ENCODE results near the gene OR3A2. TPM values are rescaled to one million over a fixed set of nuclear protein-coding genes. Genes with fewer than 3 reads are reported as not detected.
"Not testable (repeated sequence)": the region's sequence is repeated elsewhere in the genome, so short reads cannot be mapped to it uniquely, and the experiment has no call there.

The OR3A2 gene
- not detected for polyA plus RNA-seq

DNA sequence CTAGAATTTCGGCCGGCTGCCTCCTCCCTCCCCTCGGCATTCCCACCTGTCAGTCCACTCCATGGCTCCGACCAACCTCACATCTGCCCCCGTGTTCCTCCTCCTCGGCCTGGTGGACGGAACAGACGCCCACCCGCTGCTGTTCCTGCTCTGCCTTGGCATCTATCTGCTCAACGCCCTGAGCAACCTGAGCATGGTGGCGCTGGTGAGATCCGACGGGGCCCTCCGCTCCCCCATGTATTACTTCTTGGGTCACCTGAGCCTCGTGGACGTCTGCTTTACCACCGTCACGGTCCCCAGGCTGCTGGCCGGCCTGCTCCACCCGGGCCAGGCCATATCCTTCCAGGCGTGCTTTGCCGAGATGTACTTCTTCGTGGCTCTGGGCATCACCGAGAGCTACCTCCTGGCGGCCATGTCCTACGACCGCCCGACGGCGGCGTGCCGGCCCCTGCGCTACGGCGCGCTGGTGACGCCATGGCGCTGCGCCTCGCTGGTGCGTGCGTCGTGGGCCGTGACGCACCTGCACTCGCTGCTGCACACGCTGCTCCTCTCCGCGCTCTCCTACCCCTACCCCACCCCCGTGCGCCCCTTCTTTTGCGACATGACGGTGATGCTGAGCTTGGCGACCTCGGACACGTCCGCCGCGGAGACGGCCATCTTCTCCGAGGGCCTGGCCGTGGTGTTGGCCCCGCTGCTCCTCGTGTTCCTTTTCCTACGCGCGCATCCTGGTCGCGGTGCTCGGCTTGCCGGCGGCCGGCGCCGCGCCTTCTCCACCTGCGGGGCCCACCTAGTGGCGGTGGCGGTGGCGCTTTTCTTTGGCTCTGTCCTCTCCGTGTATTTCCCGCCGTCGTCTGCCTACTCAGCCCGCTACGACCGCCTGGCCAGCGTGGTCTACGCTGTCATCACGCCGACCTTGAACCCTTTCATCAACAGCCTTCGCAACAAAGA is at the start of gene OR3A2:
OR3A2 (minus strand) TSS at position 440 of the 948 bp plus-strand sequence.
- no peaks in the 10 kb centered on the region for H3K36me3 ChIP-seq (ENCODE audit: control insufficient read depth in 2 of 2, insufficient read depth in 2 of 2, low read length in 1 of 2)
- peaks cover 3% of the 10 kb centered on the region in 2 donors for H3K27me3 ChIP-seq (ENCODE audit: control insufficient read depth in 1 of 2, insufficient read depth in 2 of 2, low read length in 2 of 2)
- peaks cover 4 to 5% of the 10 kb centered on the region in 2 donors for H3K9me3 ChIP-seq (ENCODE audit: control insufficient read depth in 2 of 2, insufficient read depth in 1 of 2, low read depth in 1 of 2, low read length in 1 of 2)
- peaks cover 0 to 4% of the 10 kb centered on the region in 2 donors for H3K4me1 ChIP-seq (ENCODE audit: control insufficient read depth in 2 of 2, insufficient read depth in 2 of 2, low read length in 1 of 2)
- WGBS, 2 donors = 31 to 34% methylated on average over 90 to 92 of the region's 92 CpGs
- H3K4me3 ChIP-seq (ENCODE audit: low read depth in 1 of 2, low read length in 2 of 2) = no peak within 1 kb of the TSS
- H3K27ac ChIP-seq (ENCODE audit: low read depth in 2 of 2, low read length in 1 of 2) = no peak within 1 kb of the TSS

DNA sequence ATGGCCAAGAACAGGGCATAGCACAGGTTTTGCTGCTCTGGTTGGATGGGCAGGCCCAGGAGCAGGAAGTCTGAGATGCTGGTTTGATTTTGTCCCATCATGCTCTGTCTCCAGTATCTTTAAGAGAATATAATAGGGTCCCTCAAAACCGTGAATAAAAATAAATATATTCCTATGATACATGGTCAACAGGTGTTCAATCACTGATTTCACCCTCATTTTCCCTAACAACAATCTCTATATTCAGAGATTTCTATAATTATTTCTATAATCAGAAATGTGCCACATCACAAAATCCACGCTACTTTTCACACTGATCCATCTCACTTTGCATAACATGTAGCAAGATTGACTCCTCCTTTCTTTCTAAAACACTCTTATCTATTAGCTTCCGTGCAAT is 47.6 kb upstream of the OR3A2 start, which contains the start of gene OR1E2:
OR1E2 (minus strand) TSS at position 101 of the 400 bp plus-strand sequence; CDS start at position 101, 0 bp downstream.
- no peaks in the 10 kb centered on the region for H3K9me3 ChIP-seq (ENCODE audit: control insufficient read depth in 2 of 2, insufficient read depth in 1 of 2, low read depth in 1 of 2, low read length in 1 of 2)
- H3K27ac ChIP-seq (ENCODE audit: low read depth in 2 of 2, low read length in 1 of 2) = no peak within 1 kb of the TSS
- H3K36me3 ChIP-seq (ENCODE audit: control insufficient read depth in 2 of 2, insufficient read depth in 2 of 2, low read length in 1 of 2) = no peaks in the 10 kb centered on the region
- H3K4me1 ChIP-seq (ENCODE audit: control insufficient read depth in 2 of 2, insufficient read depth in 2 of 2, low read length in 1 of 2) = no peaks in the 10 kb centered on the region
- no peak within 1 kb of the TSS for H3K4me3 ChIP-seq (ENCODE audit: low read depth in 1 of 2, low read length in 2 of 2)
- WGBS, 2 donors = 67 to 72% methylated on average over 3 of the region's 3 CpGs
- no peaks in the 10 kb centered on the region for H3K27me3 ChIP-seq (ENCODE audit: control insufficient read depth in 1 of 2, insufficient read depth in 2 of 2, low read length in 2 of 2)

DNA sequence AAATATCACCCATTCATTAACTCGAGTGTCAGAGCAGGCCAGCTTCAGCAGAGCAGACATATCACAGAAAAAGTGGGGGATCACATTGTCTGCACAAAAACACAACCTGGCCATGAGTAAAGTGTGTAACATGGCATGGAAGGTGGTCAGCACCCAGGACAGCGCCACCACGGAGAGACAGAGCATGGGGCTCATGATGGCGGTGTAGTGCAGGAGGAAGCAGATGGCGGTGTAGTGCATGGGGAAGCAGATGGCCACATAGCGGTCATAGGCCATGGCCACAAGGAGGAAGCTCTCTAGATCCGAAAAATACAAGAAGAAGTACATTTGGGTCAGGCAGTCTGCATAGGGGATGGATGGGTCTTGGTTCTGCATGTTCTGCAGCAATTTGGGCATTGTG is 47.1 kb upstream of the OR3A2 start:
- H3K27ac ChIP-seq (ENCODE audit: low read depth in 2 of 2, low read length in 1 of 2); H3K27me3 ChIP-seq (ENCODE audit: control insufficient read depth in 1 of 2, insufficient read depth in 2 of 2, low read length in 2 of 2); H3K4me1 ChIP-seq (ENCODE audit: control insufficient read depth in 2 of 2, insufficient read depth in 2 of 2, low read length in 1 of 2); H3K4me3 ChIP-seq (ENCODE audit: low read depth in 1 of 2, low read length in 2 of 2); H3K9me3 ChIP-seq (ENCODE audit: control insufficient read depth in 2 of 2, insufficient read depth in 1 of 2, low read depth in 1 of 2, low read length in 1 of 2); H3K36me3 ChIP-seq (ENCODE audit: control insufficient read depth in 2 of 2, insufficient read depth in 2 of 2, low read length in 1 of 2): not testable (repeated sequence)
- WGBS, 2 donors = 30 to 36% methylated on average over 7 of the region's 7 CpGs

DNA sequence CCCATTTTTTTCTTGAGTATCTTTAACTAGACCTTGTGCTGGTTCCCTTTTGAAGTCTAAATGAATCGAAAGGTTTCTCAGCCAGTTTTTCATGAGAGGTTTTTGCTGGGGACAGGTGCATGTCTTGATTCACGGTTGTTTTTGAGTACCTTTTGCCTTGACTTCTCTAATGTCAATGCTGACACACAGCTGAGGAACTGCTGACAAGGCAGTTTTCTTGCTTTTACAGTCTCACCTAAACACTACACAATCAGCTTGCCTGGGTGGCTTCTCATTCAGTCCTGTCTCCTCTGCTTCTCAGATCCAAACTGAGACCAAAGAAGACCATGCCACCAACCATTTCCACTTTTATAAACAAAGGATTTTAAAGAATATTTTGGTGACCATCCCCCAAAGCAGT is 32.1 kb upstream of the OR3A2 start:
- Histone ChIP-seq H3K36me3 (ENCODE audit: control insufficient read depth in 2 of 2, insufficient read depth in 2 of 2, low read length in 1 of 2) (no peaks in the 10 kb centered on the region), H3K4me1 (ENCODE audit: control insufficient read depth in 2 of 2, insufficient read depth in 2 of 2, low read length in 1 of 2) (no peaks in the 10 kb centered on the region), H3K27ac (ENCODE audit: low read depth in 2 of 2, low read length in 1 of 2) (no peak overlapping the region), H3K9me3 (ENCODE audit: control insufficient read depth in 2 of 2, insufficient read depth in 1 of 2, low read depth in 1 of 2, low read length in 1 of 2) (no peaks in the 10 kb centered on the region), H3K27me3 (ENCODE audit: control insufficient read depth in 1 of 2, insufficient read depth in 2 of 2, low read length in 2 of 2) (no peaks in the 10 kb centered on the region), H3K4me3 (ENCODE audit: low read depth in 1 of 2, low read length in 2 of 2) (no peak overlapping the region)
- 46 to 52% methylated on average over 2 of the region's 2 CpGs for WGBS, 2 donors

DNA sequence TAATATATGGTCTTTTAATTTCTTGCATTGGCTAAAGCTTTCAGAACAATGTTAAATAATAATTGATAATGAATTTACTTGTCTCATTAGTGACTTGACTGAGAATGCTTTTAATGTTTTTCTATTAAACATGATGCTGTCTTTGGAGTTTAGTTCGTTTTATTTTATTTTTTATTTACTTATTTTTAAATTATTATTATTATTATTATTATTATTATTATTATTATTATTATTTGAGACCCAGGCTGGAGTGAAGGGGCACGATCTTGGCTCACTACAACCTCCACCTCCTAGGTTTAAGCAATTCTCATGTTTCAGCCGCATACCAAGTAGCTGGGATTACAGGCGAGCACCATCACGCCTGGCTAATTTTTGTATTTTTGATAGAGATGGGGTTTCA is 29.5 kb upstream of the OR3A2 start:
- Histone ChIP-seq H3K36me3 (ENCODE audit: control insufficient read depth in 2 of 2, insufficient read depth in 2 of 2, low read length in 1 of 2) (no peaks in the 10 kb centered on the region), H3K9me3 (ENCODE audit: control insufficient read depth in 2 of 2, insufficient read depth in 1 of 2, low read depth in 1 of 2, low read length in 1 of 2) (no peaks in the 10 kb centered on the region), H3K4me3 (ENCODE audit: low read depth in 1 of 2, low read length in 2 of 2) (no peak overlapping the region), H3K27ac (ENCODE audit: low read depth in 2 of 2, low read length in 1 of 2) (no peak overlapping the region), H3K27me3 (ENCODE audit: control insufficient read depth in 1 of 2, insufficient read depth in 2 of 2, low read length in 2 of 2) (no peaks in the 10 kb centered on the region), H3K4me1 (ENCODE audit: control insufficient read depth in 2 of 2, insufficient read depth in 2 of 2, low read length in 1 of 2) (no peaks in the 10 kb centered on the region)
- WGBS, 2 donors = 75% methylated on average over 5 of the region's 5 CpGs

DNA sequence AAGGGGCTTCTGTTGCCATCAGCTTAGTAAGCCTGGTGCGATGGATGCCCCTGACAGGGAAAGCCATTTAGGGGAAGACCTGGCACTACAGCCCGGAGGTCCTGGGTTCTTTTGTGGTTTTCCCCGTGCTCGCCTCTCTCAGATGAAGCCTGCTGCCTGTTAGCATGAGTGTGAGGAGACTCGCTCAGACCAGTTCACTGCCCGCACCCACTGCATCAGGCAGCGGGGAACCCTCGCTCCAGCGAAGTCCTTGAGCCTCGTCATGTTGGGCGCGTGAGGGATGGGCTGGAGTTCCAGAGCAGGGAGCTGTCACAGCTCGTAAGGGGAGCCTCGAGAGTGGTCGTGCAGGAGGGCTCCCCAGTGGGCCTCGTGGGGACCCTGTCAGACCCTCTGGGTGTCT is 26.1 kb upstream of the OR3A2 start:
- H3K36me3 ChIP-seq (ENCODE audit: control insufficient read depth in 2 of 2, insufficient read depth in 2 of 2, low read length in 1 of 2) = not testable (repeated sequence)
- 62 to 71% methylated on average over 2 to 4 of the region's 16 CpGs for WGBS, 2 donors

DNA sequence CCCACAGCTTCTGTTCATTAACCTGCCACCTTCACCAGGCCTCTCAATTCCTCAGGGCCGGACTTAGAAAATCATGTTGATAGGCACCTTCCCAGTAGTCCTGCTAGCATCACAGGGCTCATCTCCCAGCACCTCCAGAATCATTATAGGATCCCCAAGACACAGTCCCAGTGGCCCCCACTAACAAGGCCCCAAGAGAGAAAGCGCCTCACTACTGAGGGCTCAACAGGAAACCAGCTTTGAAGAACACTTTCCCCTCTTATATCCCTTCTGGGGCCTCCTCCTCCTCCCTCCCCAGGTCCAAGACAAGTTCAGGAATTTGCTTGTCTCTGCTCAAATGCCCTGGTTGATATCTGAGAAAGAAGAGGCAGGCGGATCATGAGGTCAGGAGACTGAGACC is 25.0 kb upstream of the OR3A2 start, which contains the start of gene OR3A3:
OR3A3 (plus strand) TSS at position 301 of the 400 bp plus-strand sequence.
- Histone ChIP-seq H3K4me1 (ENCODE audit: control insufficient read depth in 2 of 2, insufficient read depth in 2 of 2, low read length in 1 of 2) (no peaks in the 10 kb centered on the region), H3K27ac (ENCODE audit: low read depth in 2 of 2, low read length in 1 of 2) (no peak within 1 kb of the TSS), H3K36me3 (ENCODE audit: control insufficient read depth in 2 of 2, insufficient read depth in 2 of 2, low read length in 1 of 2) (no peaks in the 10 kb centered on the region), H3K9me3 (ENCODE audit: control insufficient read depth in 2 of 2, insufficient read depth in 1 of 2, low read depth in 1 of 2, low read length in 1 of 2) (no peaks in the 10 kb centered on the region), H3K27me3 (ENCODE audit: control insufficient read depth in 1 of 2, insufficient read depth in 2 of 2, low read length in 2 of 2) (no peaks in the 10 kb centered on the region), H3K4me3 (ENCODE audit: low read depth in 1 of 2, low read length in 2 of 2) (no peak within 1 kb of the TSS)
- 80 to 86% methylated on average over 3 of the region's 3 CpGs for WGBS, 2 donors

More for the DNA sequence above, 26.1 kb upstream of the OR3A2 start:
- H3K27me3 ChIP-seq (ENCODE audit: control insufficient read depth in 1 of 2, insufficient read depth in 2 of 2, low read length in 2 of 2); H3K4me1 ChIP-seq (ENCODE audit: control insufficient read depth in 2 of 2, insufficient read depth in 2 of 2, low read length in 1 of 2); H3K9me3 ChIP-seq (ENCODE audit: control insufficient read depth in 2 of 2, insufficient read depth in 1 of 2, low read depth in 1 of 2, low read length in 1 of 2); H3K4me3 ChIP-seq (ENCODE audit: low read depth in 1 of 2, low read length in 2 of 2); H3K27ac ChIP-seq (ENCODE audit: low read depth in 2 of 2, low read length in 1 of 2): not testable (repeated sequence)

DNA sequence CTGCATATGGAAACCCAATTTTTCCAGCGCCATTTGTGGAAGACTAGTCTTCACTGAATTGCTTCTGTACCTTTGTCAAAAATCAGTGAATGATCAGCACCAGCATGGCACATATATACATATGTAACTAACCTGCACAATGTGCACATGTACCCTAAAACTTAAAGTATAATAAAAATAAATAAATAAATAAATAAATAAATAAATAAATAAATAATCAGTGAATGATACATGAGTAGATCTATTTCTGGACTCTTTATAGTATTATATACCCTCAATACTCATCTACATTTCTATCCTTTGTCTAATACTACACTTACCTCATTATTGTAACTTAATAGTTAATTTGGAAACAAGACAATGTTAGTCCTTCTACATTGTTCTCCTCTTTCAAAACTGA is 17.7 kb upstream of the OR3A2 start:
- H3K36me3 ChIP-seq (ENCODE audit: control insufficient read depth in 2 of 2, insufficient read depth in 2 of 2, low read length in 1 of 2); H3K9me3 ChIP-seq (ENCODE audit: control insufficient read depth in 2 of 2, insufficient read depth in 1 of 2, low read depth in 1 of 2, low read length in 1 of 2); H3K4me3 ChIP-seq (ENCODE audit: low read depth in 1 of 2, low read length in 2 of 2); H3K4me1 ChIP-seq (ENCODE audit: control insufficient read depth in 2 of 2, insufficient read depth in 2 of 2, low read length in 1 of 2); H3K27me3 ChIP-seq (ENCODE audit: control insufficient read depth in 1 of 2, insufficient read depth in 2 of 2, low read length in 2 of 2); H3K27ac ChIP-seq (ENCODE audit: low read depth in 2 of 2, low read length in 1 of 2): not testable (repeated sequence)
- WGBS, 2 donors = 58 to 86% methylated on average over 1 of the region's 1 CpG

DNA sequence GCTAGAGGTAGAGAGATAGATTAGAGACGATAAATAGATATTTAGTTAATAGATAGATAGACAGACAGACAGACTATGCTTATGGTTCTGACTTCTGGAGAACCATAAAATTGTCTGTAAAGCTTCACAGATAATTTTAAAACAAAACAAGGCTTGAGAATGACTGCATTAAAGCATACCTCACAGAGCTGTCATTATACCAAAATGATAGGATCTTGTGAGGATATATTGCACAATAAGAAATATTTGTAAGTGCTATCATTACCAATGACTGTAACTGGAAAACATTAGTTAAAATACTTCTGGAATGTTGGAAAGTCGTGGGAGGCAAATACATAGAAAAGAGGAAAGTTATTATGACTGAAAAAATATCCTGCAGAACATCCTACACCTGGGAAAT is 15.7 kb upstream of the OR3A2 start:
- no peak overlapping the region for H3K27ac ChIP-seq (ENCODE audit: low read depth in 2 of 2, low read length in 1 of 2)
- H3K36me3 ChIP-seq (ENCODE audit: control insufficient read depth in 2 of 2, insufficient read depth in 2 of 2, low read length in 1 of 2) = no peaks in the 10 kb centered on the region
- H3K4me3 ChIP-seq (ENCODE audit: low read depth in 1 of 2, low read length in 2 of 2) = no peak overlapping the region
- H3K4me1 ChIP-seq (ENCODE audit: control insufficient read depth in 2 of 2, insufficient read depth in 2 of 2, low read length in 1 of 2) = no peaks in the 10 kb centered on the region
- H3K9me3 ChIP-seq (ENCODE audit: control insufficient read depth in 2 of 2, insufficient read depth in 1 of 2, low read depth in 1 of 2, low read length in 1 of 2) = no peaks in the 10 kb centered on the region
- WGBS, 2 donors = 60 to 61% methylated on average over 2 of the region's 2 CpGs
- H3K27me3 ChIP-seq (ENCODE audit: control insufficient read depth in 1 of 2, insufficient read depth in 2 of 2, low read length in 2 of 2) = no peaks in the 10 kb centered on the region

DNA sequence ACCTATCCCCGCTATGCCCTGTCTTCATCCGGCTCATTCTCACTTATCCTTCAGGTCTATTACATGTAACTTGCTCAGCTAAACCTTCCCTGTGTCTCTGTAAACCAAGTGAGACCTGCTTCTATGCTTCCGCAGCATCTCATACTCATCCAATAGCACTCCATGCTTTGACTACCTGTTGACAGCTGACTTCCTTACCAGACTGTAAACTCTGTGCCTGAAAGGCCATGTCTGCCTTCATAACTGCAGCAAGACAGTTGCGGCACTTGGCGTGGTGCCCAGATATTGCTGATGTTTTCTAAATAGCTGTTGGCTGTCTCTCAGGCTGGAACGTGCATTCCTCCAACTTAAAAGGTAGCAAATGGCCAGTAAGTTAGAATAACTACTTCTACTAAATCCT is 13.9 kb upstream of the OR3A2 start:
- Histone ChIP-seq H3K27me3 (ENCODE audit: control insufficient read depth in 1 of 2, insufficient read depth in 2 of 2, low read length in 2 of 2) (no peaks in the 10 kb centered on the region), H3K4me1 (ENCODE audit: control insufficient read depth in 2 of 2, insufficient read depth in 2 of 2, low read length in 1 of 2) (no peaks in the 10 kb centered on the region), H3K4me3 (ENCODE audit: low read depth in 1 of 2, low read length in 2 of 2) (no peak overlapping the region), H3K27ac (ENCODE audit: low read depth in 2 of 2, low read length in 1 of 2) (no peak overlapping the region), H3K9me3 (ENCODE audit: control insufficient read depth in 2 of 2, insufficient read depth in 1 of 2, low read depth in 1 of 2, low read length in 1 of 2) (no peaks in the 10 kb centered on the region), H3K36me3 (ENCODE audit: control insufficient read depth in 2 of 2, insufficient read depth in 2 of 2, low read length in 1 of 2) (no peaks in the 10 kb centered on the region)
- WGBS, 2 donors = 49 to 52% methylated on average over 6 of the region's 6 CpGs

Measured in esophagus (tissue), 2 donors.